ENCODE measurements around the gene XRCC1.

Gene XRCC1

GRCh38 chr19:43575156-43575950 is at the start of gene XRCC1, which contains the start of gene PINLYP:
Gene XRCC1 (minus strand): TSS chr19:43575527. CDS start chr19:43575458, 69 bp downstream.
Gene PINLYP (plus strand): TSS chr19:43575801. CDS start chr19:43577192, 1,391 bp downstream.
- Mint-ChIP-seq H3K36me3 (ENCODE audit: insufficient read depth) (peaks cover 12% of the 10 kb centered on the region), H3K27ac (ENCODE audit: low read depth) (peak within 1 kb of the TSS; percentile 96), H3K4me1 (peaks cover 37% of the 10 kb centered on the region), H3K4me3 (peak within 1 kb of the TSS; percentile 97), H3K9me3 (no peaks in the 10 kb centered on the region), H3K27me3 (no peaks in the 10 kb centered on the region)
- ATAC-seq (replicated peaks; ENCODE audit: extremely low read depth, poor library complexity, severe bottlenecking) (peak; percentile 100), DNase-seq (ENCODE audit: low spot score in 2 of 2) (peak; percentile 86 to 95)

GRCh38 chr19:43624933-43625332 is 49.6 kb upstream of the XRCC1 start:
- H3K4me3 Mint-ChIP-seq: no peak overlapping the region
- ATAC-seq (replicated peaks; ENCODE audit: extremely low read depth, poor library complexity, severe bottlenecking) (peak; percentile 82), DNase-seq (ENCODE audit: low spot score in 2 of 2) (peak; percentile 74 to 81)
- H3K27ac Mint-ChIP-seq (ENCODE audit: low read depth): no peak overlapping the region
- no peaks in the 10 kb centered on the region for H3K9me3 Mint-ChIP-seq
- peaks cover 18% of the 10 kb centered on the region for H3K27me3 Mint-ChIP-seq
- peaks cover 3% of the 10 kb centered on the region for H3K36me3 Mint-ChIP-seq (ENCODE audit: insufficient read depth)
- H3K4me1 Mint-ChIP-seq: peaks cover 21% of the 10 kb centered on the region

GRCh38 chr19:43623889-43624670 is 48.8 kb upstream of the XRCC1 start:
- Mint-ChIP-seq H3K36me3 (ENCODE audit: insufficient read depth) (peaks cover 10% of the 10 kb centered on the region), H3K9me3 (no peaks in the 10 kb centered on the region), H3K27ac (ENCODE audit: low read depth) (peak overlapping the region; percentile 17), H3K4me1 (peaks cover 27% of the 10 kb centered on the region), H3K4me3 (no peak overlapping the region), H3K27me3 (peaks cover 18% of the 10 kb centered on the region)
- DNase-seq (ENCODE audit: low spot score in 2 of 2) (no peak), ATAC-seq (replicated peaks; ENCODE audit: extremely low read depth, poor library complexity, severe bottlenecking) (no peak)

- Mint-ChIP-seq H3K4me3 (no peak overlapping the region), H3K9me3 (no peaks in the 10 kb centered on the region), H3K27ac (ENCODE audit: low read depth) (no peak overlapping the region), H3K36me3 (ENCODE audit: insufficient read depth) (peaks cover 13% of the 10 kb centered on the region), H3K4me1 (peaks cover 31% of the 10 kb centered on the region), H3K27me3 (peaks cover 16% of the 10 kb centered on the region)
- ATAC-seq (replicated peaks; ENCODE audit: extremely low read depth, poor library complexity, severe bottlenecking): no peak
- no peak for DNase-seq (ENCODE audit: low spot score in 2 of 2)
Measured at GRCh38 chr19:43622956-43623355, 47.6 kb upstream of the XRCC1 start.

GRCh38 chr19:43622070-43622469 is 46.7 kb upstream of the XRCC1 start:
- peaks cover 11% of the 10 kb centered on the region for H3K36me3 Mint-ChIP-seq (ENCODE audit: insufficient read depth)
- H3K27me3 Mint-ChIP-seq: peaks cover 7% of the 10 kb centered on the region
- no peak for DNase-seq (ENCODE audit: low spot score in 2 of 2)

GRCh38 chr19:43620061-43621001 is 45.0 kb upstream of the XRCC1 start:
- Mint-ChIP-seq H3K36me3 (ENCODE audit: insufficient read depth) (peaks cover 9% of the 10 kb centered on the region), H3K4me1 (peaks cover 39% of the 10 kb centered on the region), H3K27me3 (no peaks in the 10 kb centered on the region), H3K9me3 (no peaks in the 10 kb centered on the region), H3K4me3 (peak overlapping the region; percentile 98), H3K27ac (ENCODE audit: low read depth) (peak overlapping the region; percentile 92)
- ATAC-seq (replicated peaks; ENCODE audit: extremely low read depth, poor library complexity, severe bottlenecking): peak; percentile 3
- no peak for DNase-seq (ENCODE audit: low spot score in 2 of 2)

More at GRCh38 chr19:43622070-43622469, 46.7 kb upstream of the XRCC1 start:
- Mint-ChIP-seq H3K4me3 (no peak overlapping the region), H3K9me3 (no peaks in the 10 kb centered on the region), H3K4me1 (peaks cover 32% of the 10 kb centered on the region), H3K27ac (ENCODE audit: low read depth) (no peak overlapping the region)
- no peak for ATAC-seq (replicated peaks; ENCODE audit: extremely low read depth, poor library complexity, severe bottlenecking)

- peak; percentile 67 to 71 for DNase-seq (ENCODE audit: low spot score in 2 of 2)
- no peaks in the 10 kb centered on the region for H3K9me3 Mint-ChIP-seq
- H3K36me3 Mint-ChIP-seq (ENCODE audit: insufficient read depth): peaks cover 9% of the 10 kb centered on the region
- H3K27ac Mint-ChIP-seq (ENCODE audit: low read depth): peak within 1 kb of the TSS; percentile 92
- ATAC-seq (replicated peaks; ENCODE audit: extremely low read depth, poor library complexity, severe bottlenecking): peak; percentile 93
- H3K4me3 Mint-ChIP-seq: peak within 1 kb of the TSS; percentile 98
- peaks cover 41% of the 10 kb centered on the region for H3K4me1 Mint-ChIP-seq
- no peaks in the 10 kb centered on the region for H3K27me3 Mint-ChIP-seq
Measured at GRCh38 chr19:43619262-43620060, 44.1 kb upstream of the XRCC1 start, which contains the start of gene ZNF428. Gene ZNF428 (minus strand): TSS chr19:43619629. CDS start chr19:43614304, 5,325 bp downstream.

- Mint-ChIP-seq H3K27ac (ENCODE audit: low read depth) (peak overlapping the region; percentile 92), H3K36me3 (ENCODE audit: insufficient read depth) (peaks cover 9% of the 10 kb centered on the region), H3K4me3 (peak overlapping the region; percentile 98), H3K4me1 (peaks cover 40% of the 10 kb centered on the region), H3K9me3 (no peaks in the 10 kb centered on the region), H3K27me3 (no peaks in the 10 kb centered on the region)
- DNase-seq (ENCODE audit: low spot score in 2 of 2): no peak
- no peak for ATAC-seq (replicated peaks; ENCODE audit: extremely low read depth, poor library complexity, severe bottlenecking)
Measured at GRCh38 chr19:43618921-43619261, 43.6 kb upstream of the XRCC1 start.

GRCh38 chr19:43616954-43617353 is 41.6 kb upstream of the XRCC1 start:
- Mint-ChIP-seq H3K4me3 (no peak overlapping the region), H3K27me3 (no peaks in the 10 kb centered on the region), H3K9me3 (no peaks in the 10 kb centered on the region), H3K36me3 (ENCODE audit: insufficient read depth) (peaks cover 11% of the 10 kb centered on the region), H3K4me1 (peaks cover 57% of the 10 kb centered on the region), H3K27ac (ENCODE audit: low read depth) (no peak overlapping the region)
- ATAC-seq (replicated peaks; ENCODE audit: extremely low read depth, poor library complexity, severe bottlenecking) (no peak), DNase-seq (ENCODE audit: low spot score in 2 of 2) (no peak)

- ATAC-seq (replicated peaks; ENCODE audit: extremely low read depth, poor library complexity, severe bottlenecking) (no peak), DNase-seq (ENCODE audit: low spot score in 2 of 2) (no peak)
- H3K9me3 Mint-ChIP-seq: no peaks in the 10 kb centered on the region
- H3K36me3 Mint-ChIP-seq (ENCODE audit: insufficient read depth): peaks cover 13% of the 10 kb centered on the region
- no peaks in the 10 kb centered on the region for H3K27me3 Mint-ChIP-seq
- H3K27ac Mint-ChIP-seq (ENCODE audit: low read depth): no peak overlapping the region
- no peak overlapping the region for H3K4me3 Mint-ChIP-seq
- peaks cover 63% of the 10 kb centered on the region for H3K4me1 Mint-ChIP-seq
Measured at GRCh38 chr19:43616306-43616705, 41.0 kb upstream of the XRCC1 start.

- Mint-ChIP-seq H3K9me3 (no peaks in the 10 kb centered on the region), H3K27ac (ENCODE audit: low read depth) (peak overlapping the region; percentile 77), H3K27me3 (no peaks in the 10 kb centered on the region), H3K4me1 (peaks cover 64% of the 10 kb centered on the region), H3K4me3 (no peak overlapping the region), H3K36me3 (ENCODE audit: insufficient read depth) (peaks cover 6% of the 10 kb centered on the region)
- DNase-seq (ENCODE audit: low spot score in 2 of 2) (no peak), ATAC-seq (replicated peaks; ENCODE audit: extremely low read depth, poor library complexity, severe bottlenecking) (no peak)
Measured at GRCh38 chr19:43612374-43612773, 37.0 kb upstream of the XRCC1 start.
